H1 (cell line): Measurements from ENCODE around the gene SERINC5. TPM values are rescaled to one million over a fixed set of nuclear protein-coding genes. Genes with fewer than 3 reads are reported as not detected.

Experiments used
- YY1 ChIP-seq: IDR thresholded peaks from 2 replicates; pipeline ENCODE4 v1.6.1; 2011; ENCODE audit warnings: low read depth, mild to moderate bottlenecking, low read length
- polyA plus RNA-seq, 7 experiments: library from polyadenylated mRNA; depleted of rRNA in 3 of 7; stranded (reverse) in 5 of 7; unstranded in 2 of 7; fragments of >200 nt in 5 of 7; fragments of 200-250 nt in 2 of 7; gene quantifications; 1 replicate in 5 of 7; 2 replicates in 1 of 7; 4 replicates in 1 of 7; pipeline versions ENCODE4 v1.2.1 to v1.2.3, GENCODE V29; 2011 to 2013; ENCODE audit warnings: missing spikeins in 2 of 7, mixed read lengths in 2 of 7
- total RNA-seq: library from RNA; stranded (reverse); fragmentation: NEBNext Ultra II Directional; extraction: Animal tissue kit (Norgen Biotek cat#: 25700); gene quantifications from 2 replicates; pipeline ENCODE4 v1.2.1, GENCODE V29; 2021

Gene SERINC5
- total and polyA plus RNA-seq, 2 of the 8 experiments (the other 6 are each of a cell fraction or from before 2014, with no cell fraction given) = 32.2 to 149 TPM

DNA sequence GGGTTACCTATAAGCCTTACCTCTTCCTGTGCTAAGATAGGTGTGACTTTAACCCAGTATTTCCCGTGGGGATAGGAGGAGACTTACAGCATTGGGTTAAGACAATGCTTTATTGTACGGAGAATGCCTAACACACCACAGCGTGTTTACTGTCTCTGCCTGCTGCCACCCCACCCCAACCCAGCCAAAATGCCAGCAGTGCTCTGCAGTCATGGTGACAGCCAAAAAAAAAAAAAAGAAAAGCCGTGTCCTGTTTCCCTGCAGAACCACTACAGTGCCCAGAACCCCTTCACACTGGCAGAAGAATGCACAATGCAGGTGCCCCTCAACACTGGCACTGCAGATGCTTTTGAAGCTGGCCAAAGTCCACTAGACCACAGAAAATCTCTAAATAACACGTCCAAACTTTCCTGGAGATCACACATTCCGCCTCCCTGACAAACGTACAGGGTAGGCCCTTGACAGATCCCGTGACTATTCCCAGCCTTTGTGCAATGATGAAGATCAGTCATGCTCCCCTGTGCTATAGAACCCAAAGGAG is 102.2 kb downstream of the SERINC5 start (continued):
- TF ChIP-seq YY1 = no peak
